Uterus (tissue), 2 donors: ENCODE data around the gene NEUROD4.

Experiments
- CTCF ChIP-seq, 4 experiments: fragments of 200-600 bp in 2 of 4; fragments of 450-650 bp in 2 of 4; sonication (generic) in 2 of 4; IDR thresholded peaks; one replicate each; pipeline ENCODE4 v1.5.1; 2016 to 2019; ENCODE audit warnings: antibody characterized with exemption in 4 of 4, mild to moderate bottlenecking in 2 of 4, moderate library complexity in 1 of 4
- POLR2A ChIP-seq, 2 donors: fragments of 450-650 bp; IDR thresholded peaks; one replicate each; pipeline ENCODE4 v1.6.1; 2016; ENCODE audit warnings: antibody characterized with exemption in 2 of 2, mild to moderate bottlenecking in 1 of 2, moderate library complexity in 1 of 2

DNA sequence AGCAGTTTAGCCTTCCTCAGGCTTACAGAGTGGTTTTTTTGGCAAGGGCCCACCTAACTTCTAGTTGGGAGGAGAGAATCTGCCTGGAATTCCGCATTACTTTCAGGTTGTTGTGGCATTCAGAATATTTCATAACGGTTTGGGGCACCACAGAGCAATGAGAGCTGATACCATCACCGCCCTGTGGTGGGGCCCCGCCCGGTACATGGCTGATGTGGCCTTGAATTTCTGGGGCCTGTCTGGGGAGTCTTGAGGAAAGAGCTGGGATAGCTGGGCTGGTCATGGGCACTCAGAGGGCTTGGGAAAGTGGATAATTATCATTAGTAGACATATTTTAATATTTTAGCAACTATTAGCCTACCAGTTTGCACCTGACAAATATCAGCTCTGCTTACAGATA, 39.4 kb upstream of the NEUROD4 start:
- TF ChIP-seq CTCF (IDR thresholded peaks at IDR 0.05) (no peak), POLR2A (IDR thresholded peaks at IDR 0.05) (no peak)
